Gastrocnemius medialis (tissue), 4 donors: ENCODE results near the gene SV2B.

ENCODE experiments used
- POLR2A ChIP-seq, 2 donors: fragments of 450-650 bp; IDR thresholded peaks; one replicate each; pipeline ENCODE4 v1.6.1; 2017; ENCODE audit warnings: antibody characterized with exemption in 2 of 2, mild to moderate bottlenecking in 2 of 2, moderate library complexity in 2 of 2
- TF ChIP-seq, protein P1 (sequence below), 5 experiments: fragments of 450-650 bp in 3 of 5; fragments of 200-600 bp in 2 of 5; sonication (generic) in 2 of 5; IDR thresholded peaks in 4 of 5; conservative IDR thresholded peaks in 1 of 5; 1 replicate in 4 of 5; 2 replicates in 1 of 5; pipeline ENCODE4 v1.5.1; 2016 to 2019; ENCODE audit warnings: antibody characterized with exemption in 5 of 5, mild to moderate bottlenecking in 3 of 5, moderate library complexity in 3 of 5

- TF ChIP-seq, protein P1, sequence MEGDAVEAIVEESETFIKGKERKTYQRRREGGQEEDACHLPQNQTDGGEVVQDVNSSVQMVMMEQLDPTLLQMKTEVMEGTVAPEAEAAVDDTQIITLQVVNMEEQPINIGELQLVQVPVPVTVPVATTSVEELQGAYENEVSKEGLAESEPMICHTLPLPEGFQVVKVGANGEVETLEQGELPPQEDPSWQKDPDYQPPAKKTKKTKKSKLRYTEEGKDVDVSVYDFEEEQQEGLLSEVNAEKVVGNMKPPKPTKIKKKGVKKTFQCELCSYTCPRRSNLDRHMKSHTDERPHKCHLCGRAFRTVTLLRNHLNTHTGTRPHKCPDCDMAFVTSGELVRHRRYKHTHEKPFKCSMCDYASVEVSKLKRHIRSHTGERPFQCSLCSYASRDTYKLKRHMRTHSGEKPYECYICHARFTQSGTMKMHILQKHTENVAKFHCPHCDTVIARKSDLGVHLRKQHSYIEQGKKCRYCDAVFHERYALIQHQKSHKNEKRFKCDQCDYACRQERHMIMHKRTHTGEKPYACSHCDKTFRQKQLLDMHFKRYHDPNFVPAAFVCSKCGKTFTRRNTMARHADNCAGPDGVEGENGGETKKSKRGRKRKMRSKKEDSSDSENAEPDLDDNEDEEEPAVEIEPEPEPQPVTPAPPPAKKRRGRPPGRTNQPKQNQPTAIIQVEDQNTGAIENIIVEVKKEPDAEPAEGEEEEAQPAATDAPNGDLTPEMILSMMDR (IDR thresholded peaks at IDR 0.05 in 4 of 5, conservative IDR thresholded peaks at IDR 0.05 in 1 of 5) = no peak
- TF ChIP-seq POLR2A (IDR thresholded peaks at IDR 0.05) = no peak
These were observed 236.6 kb downstream of the SV2B start for GRCh38 chr15:91336687-91337086.
